ENCODE data around the gene UBXN7. TPM values are rescaled to one million over a fixed set of nuclear protein-coding genes. Genes with fewer than 3 reads are reported as not detected.

Gene UBXN7
- total RNA-seq, 1 experiment from 2014 or later: 10.2 TPM

DNA sequence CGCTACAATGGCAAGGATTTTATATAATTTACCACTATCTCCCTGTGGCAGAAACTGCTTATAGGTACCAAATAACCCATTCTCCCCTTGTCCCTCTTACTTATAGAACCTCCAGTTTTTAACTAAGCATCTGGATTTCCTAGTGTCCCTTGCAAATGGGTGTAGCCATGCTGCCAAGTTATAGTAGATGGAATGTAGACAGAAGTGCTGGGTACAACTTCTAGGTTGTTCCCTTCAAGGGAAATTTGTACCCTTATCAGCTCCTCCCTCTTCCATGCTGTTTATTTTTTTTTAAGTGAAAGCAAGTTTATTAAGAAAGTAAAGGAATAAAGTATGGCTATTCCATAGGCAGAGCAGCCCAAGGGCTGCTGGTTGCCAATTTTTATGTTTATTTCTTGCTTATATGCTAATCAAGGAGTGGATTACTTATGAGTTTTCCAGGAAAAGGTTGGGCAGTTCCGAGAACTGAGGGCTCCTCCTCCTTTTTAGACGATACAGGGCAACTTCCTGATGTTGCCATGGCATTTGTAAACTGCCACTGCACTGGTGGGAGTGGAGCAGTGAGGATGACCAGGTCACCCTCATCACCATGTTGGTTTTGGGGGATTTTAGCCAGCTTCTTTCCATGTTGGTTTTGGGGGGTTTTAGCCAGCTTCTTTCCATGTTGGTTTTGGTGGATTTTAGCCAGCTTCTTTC lies 53.9 kb downstream of the UBXN7 start:
- no peaks in the 10 kb centered on the region for H3K79me2 ChIP-seq (ENCODE audit: low read length)
- no peak overlapping the region for H3K4me3 ChIP-seq (ENCODE audit: low read length)
- no peak overlapping the region for H3K27ac ChIP-seq (ENCODE audit: low read length)
- H3K27me3 ChIP-seq (ENCODE audit: low read length): no peaks in the 10 kb centered on the region
- peaks cover 4% of the 10 kb centered on the region; the same call in 1 of the 2 replicates for H3K36me3 ChIP-seq (ENCODE audit: low read depth, low read length)
- POLR2A ChIA-PET (ENCODE audit: unreplicated experiment): no interaction called here
- no peaks in the 10 kb centered on the region for H3F3A ChIP-seq (ENCODE audit: low read length, unreplicated experiment)
- no peaks in the 10 kb centered on the region for H4K20me1 ChIP-seq (ENCODE audit: low read length)
- no peak overlapping the region for H2AFZ ChIP-seq (ENCODE audit: low read length)
- ATAC-seq (no peak), DNase-seq (no peak)
- H3K9ac ChIP-seq (ENCODE audit: low read length): no peak overlapping the region
- TF ChIP-seq EZH2phosphoT487 (IDR thresholded peaks at IDR 0.05; ENCODE audit: borderline replicate concordance, low read length) (no peak), EZH2 (IDR thresholded peaks at IDR 0.05; ENCODE audit: low read length, unreplicated experiment) (no peak)
- TF ChIP-seq, protein P1, sequence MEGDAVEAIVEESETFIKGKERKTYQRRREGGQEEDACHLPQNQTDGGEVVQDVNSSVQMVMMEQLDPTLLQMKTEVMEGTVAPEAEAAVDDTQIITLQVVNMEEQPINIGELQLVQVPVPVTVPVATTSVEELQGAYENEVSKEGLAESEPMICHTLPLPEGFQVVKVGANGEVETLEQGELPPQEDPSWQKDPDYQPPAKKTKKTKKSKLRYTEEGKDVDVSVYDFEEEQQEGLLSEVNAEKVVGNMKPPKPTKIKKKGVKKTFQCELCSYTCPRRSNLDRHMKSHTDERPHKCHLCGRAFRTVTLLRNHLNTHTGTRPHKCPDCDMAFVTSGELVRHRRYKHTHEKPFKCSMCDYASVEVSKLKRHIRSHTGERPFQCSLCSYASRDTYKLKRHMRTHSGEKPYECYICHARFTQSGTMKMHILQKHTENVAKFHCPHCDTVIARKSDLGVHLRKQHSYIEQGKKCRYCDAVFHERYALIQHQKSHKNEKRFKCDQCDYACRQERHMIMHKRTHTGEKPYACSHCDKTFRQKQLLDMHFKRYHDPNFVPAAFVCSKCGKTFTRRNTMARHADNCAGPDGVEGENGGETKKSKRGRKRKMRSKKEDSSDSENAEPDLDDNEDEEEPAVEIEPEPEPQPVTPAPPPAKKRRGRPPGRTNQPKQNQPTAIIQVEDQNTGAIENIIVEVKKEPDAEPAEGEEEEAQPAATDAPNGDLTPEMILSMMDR (conservative IDR thresholded peaks at IDR 0.05; ENCODE audit: low read depth, low read length): no peak
- H3K4me2 ChIP-seq (ENCODE audit: low read length): no peak overlapping the region
- BruUV-seq (replicated peaks): no TSS peak
- CTCF ChIA-PET: no interaction called here
- intact Hi-C loops (cut with micrococcal nuclease): no loop called here
- H3K9me2 ChIP-seq (replicated peaks; ENCODE audit: low read length): no peaks in the 10 kb centered on the region
- no peaks in the 10 kb centered on the region for H3K4me1 ChIP-seq (ENCODE audit: insufficient read depth, low read length)
- no peaks in the 10 kb centered on the region for H3K9me3 ChIP-seq (ENCODE audit: low read length)

DNA sequence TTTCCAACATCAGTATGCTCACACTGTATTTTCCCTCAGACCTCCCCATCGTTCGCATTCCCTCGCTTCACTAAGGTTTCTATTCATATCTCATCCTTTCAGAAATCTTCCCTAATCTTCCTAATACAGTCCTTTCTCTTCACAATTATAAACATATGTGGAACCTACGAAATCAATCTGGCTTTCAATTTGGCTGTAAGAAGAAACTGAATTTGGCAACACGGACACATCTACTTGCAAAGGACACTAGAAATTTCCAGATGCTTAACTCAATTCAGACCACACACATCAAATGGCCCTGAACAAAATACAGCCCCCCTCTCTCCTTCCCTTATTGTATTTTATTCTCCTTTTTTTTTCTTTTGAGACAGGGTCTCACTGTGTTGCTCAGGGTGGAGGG lies 54.9 kb downstream of the UBXN7 start:
- no peaks in the 10 kb centered on the region for H3K9me3 ChIP-seq (ENCODE audit: low read length)
- intact Hi-C loops (cut with micrococcal nuclease): no loop called here
- no peaks in the 10 kb centered on the region for H3F3A ChIP-seq (ENCODE audit: low read length, unreplicated experiment)
- TF ChIP-seq EZH2phosphoT487 (IDR thresholded peaks at IDR 0.05; ENCODE audit: borderline replicate concordance, low read length): no peak
- TF ChIP-seq, protein P1 (conservative IDR thresholded peaks at IDR 0.05; ENCODE audit: low read depth, low read length): no peak
- TF ChIP-seq EZH2 (IDR thresholded peaks at IDR 0.05; ENCODE audit: low read length, unreplicated experiment): no peak
- no peaks in the 10 kb centered on the region for H3K79me2 ChIP-seq (ENCODE audit: low read length)
- H2AFZ ChIP-seq (ENCODE audit: low read length): no peak overlapping the region
- no peaks in the 10 kb centered on the region for H3K4me1 ChIP-seq (ENCODE audit: insufficient read depth, low read length)
- no peak overlapping the region for H3K4me2 ChIP-seq (ENCODE audit: low read length)
- no peak for DNase-seq
- no peak overlapping the region for H3K9ac ChIP-seq (ENCODE audit: low read length)
- peaks cover 4% of the 10 kb centered on the region; the same call in 1 of the 2 replicates for H3K36me3 ChIP-seq (ENCODE audit: low read depth, low read length)
- CTCF ChIA-PET: no interaction called here
- POLR2A ChIA-PET (ENCODE audit: unreplicated experiment): no interaction called here
- no peaks in the 10 kb centered on the region for H4K20me1 ChIP-seq (ENCODE audit: low read length)
- BruUV-seq (replicated peaks): no TSS peak
- no peak overlapping the region for H3K27ac ChIP-seq (ENCODE audit: low read length)
- H3K27me3 ChIP-seq (ENCODE audit: low read length): no peaks in the 10 kb centered on the region
- H3K4me3 ChIP-seq (ENCODE audit: low read length): no peak overlapping the region
- no peaks in the 10 kb centered on the region for H3K9me2 ChIP-seq (replicated peaks; ENCODE audit: low read length)
- ATAC-seq: no peak

DNA sequence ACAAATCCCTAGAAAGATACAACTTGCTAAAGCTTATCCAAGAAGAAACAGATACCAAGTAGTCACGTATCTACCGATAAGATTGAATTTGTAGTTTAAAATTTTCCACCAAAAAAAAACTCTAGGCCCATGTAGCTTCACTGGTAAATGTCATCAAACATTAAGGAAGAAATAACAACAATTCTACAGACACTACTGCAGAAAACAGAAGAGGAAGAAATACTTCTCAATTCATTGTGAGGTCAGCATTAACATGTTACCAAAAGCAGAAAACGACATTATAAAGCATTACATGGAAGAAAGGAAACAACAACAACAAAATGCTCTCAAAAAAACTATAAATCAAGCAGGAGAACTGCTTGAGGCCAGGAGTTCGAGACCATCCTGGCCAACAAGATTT lies 66.5 kb downstream of the UBXN7 start:
- DNase-seq (no peak), ATAC-seq (no peak)
- H3K9me3 ChIP-seq (ENCODE audit: low read length): no peaks in the 10 kb centered on the region
- BruUV-seq (replicated peaks): no TSS peak
- H2AFZ ChIP-seq (ENCODE audit: low read length): no peak overlapping the region
- H3K27me3 ChIP-seq (ENCODE audit: low read length): no peaks in the 10 kb centered on the region
- no peak overlapping the region for H3K4me3 ChIP-seq (ENCODE audit: low read length)
- CTCF ChIA-PET: interaction anchor here (0.5 kb wide), 1 partner anchor 342 kb away, joined by 8 read pairs; no protein-coding TSS in a partner anchor
- no peak overlapping the region for H3K27ac ChIP-seq (ENCODE audit: low read length)
- intact Hi-C loops (cut with micrococcal nuclease): no loop called here
- no peaks in the 10 kb centered on the region for H3K4me1 ChIP-seq (ENCODE audit: insufficient read depth, low read length)
- POLR2A ChIA-PET (ENCODE audit: unreplicated experiment): no interaction called here
- no peak for TF ChIP-seq EZH2 (IDR thresholded peaks at IDR 0.05; ENCODE audit: low read length, unreplicated experiment)
- no peak overlapping the region for H3K4me2 ChIP-seq (ENCODE audit: low read length)
- peaks cover 14% of the 10 kb centered on the region; the same call in 1 of the 2 replicates for H3K36me3 ChIP-seq (ENCODE audit: low read depth, low read length)
- H4K20me1 ChIP-seq (ENCODE audit: low read length): no peaks in the 10 kb centered on the region
- H3K79me2 ChIP-seq (ENCODE audit: low read length): no peaks in the 10 kb centered on the region
- no peaks in the 10 kb centered on the region for H3F3A ChIP-seq (ENCODE audit: low read length, unreplicated experiment)
- H3K9ac ChIP-seq (ENCODE audit: low read length): no peak overlapping the region
- H3K9me2 ChIP-seq (replicated peaks; ENCODE audit: low read length): no peaks in the 10 kb centered on the region

Data from PC-3 (cell line).